HG03139 (cell line): ENCODE measurements around the gene RCOR2.
"Not testable (repeated sequence)": the region's sequence is repeated elsewhere in the genome, so short reads cannot be mapped to it uniquely, and the experiment has no call there.

Experiments used
- ATAC-seq: cut with Tn5 transposase; IDR thresholded peaks from one replicate; pipeline ENCODE4 v1.9.1; 2021; ENCODE audit not compliant: unreplicated experiment

Gene RCOR2

GRCh38 chr11:63879598-63880402, 37.2 kb downstream of the RCOR2 start:
- no peak for ATAC-seq

GRCh38 chr11:63877658-63878241, 39.2 kb downstream of the RCOR2 start:
- no peak for ATAC-seq

- ATAC-seq, result no peak
These were observed 40.3 kb downstream of the RCOR2 start for GRCh38 chr11:63876616-63877015.

- no peak for ATAC-seq
These were observed 41.4 kb downstream of the RCOR2 start for GRCh38 chr11:63875506-63876065.

- ATAC-seq, result no peak
These were observed 42.5 kb downstream of the RCOR2 start for GRCh38 chr11:63874511-63874910.

GRCh38 chr11:63873311-63873710, 43.7 kb downstream of the RCOR2 start:
- ATAC-seq, result no peak

DNA sequence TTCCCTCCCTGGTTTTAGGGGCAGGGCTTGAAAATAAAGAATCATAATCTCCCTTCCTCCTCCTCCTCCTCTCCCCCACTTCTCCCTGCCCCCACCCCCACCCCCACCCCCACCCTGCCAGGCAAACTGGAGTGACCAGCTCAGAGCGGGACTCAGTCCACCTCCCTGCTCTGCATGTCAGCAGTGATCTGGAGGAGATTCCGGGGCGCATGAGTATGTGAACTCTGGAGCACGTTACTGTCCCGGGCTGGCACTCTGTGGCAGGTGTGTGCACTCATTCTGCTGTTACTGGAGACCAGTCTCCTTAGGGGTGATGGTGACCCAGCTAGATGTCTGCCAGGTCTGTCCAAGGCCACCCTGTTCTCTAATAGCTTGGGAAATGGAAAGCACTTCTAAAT, 44.2 kb downstream of the RCOR2 start:
- ATAC-seq, result no peak

DNA sequence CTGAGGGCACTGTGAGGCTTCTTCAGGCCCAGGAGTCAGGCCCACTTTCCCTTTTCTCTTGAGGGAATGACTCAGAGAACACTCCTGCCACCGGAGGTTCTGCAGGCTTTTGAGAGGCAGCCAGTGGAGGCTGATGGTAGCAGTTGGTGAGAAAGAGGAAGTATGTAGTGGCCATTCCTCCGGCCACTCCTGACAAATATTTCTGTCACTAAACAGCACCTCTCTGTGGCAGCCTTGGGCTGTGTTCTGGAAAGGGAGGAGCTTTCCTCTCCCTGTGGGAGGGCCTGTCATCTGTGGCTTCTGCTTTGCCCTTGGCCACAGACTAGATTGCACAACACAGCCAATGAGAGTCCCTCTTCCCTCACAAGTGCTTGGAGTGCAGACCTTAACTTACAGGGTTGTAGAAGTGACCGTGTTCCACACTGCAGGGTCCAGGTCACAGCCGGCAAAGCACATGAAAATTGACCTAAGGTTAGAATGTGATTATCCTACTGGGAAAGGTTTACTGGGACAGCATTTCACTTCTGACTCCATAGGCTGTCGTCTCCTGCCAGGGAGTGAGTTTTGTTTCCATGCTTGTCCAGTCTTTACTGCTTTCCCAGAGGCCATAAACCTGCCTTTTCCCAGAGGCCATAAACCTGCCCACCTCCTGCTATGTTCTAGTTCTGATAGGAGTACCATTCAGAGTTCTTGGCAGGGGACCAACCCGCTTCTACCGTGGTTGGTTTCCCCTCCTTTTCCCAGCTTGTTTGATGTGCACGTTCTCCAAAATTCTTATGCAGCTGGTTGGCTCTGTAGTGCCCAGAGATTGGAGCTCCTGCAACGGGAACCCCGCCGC, 44.8 kb downstream of the RCOR2 start:
- peak; percentile 91 for ATAC-seq

GRCh38 chr11:63870351-63871140, 46.4 kb downstream of the RCOR2 start:
- no peak for ATAC-seq

DNA sequence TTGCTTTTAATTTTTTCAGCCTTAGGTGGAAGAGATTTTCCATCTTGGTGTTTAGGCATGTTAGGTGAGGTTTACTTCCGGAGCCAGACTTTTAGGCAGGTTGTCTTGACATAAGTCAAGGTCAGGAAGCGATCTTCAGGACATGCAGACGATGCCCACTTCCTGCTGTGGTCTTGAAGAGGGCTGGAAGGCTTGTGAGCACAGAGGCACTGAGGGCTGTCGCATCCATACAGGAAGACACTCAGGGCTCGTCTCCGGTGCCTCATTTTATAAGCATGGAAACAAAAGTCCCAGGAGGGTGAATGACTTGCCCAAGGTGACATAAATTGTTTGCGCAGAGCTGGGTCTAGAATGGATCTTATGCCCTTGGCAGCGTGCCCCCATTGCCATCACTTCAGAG, 47.3 kb downstream of the RCOR2 start:
- no peak for ATAC-seq

- ATAC-seq, result no peak
These were observed 47.8 kb downstream of the RCOR2 start for GRCh38 chr11:63869171-63869591.

- ATAC-seq, result no peak
These were observed 48.4 kb downstream of the RCOR2 start for GRCh38 chr11:63868399-63869064.

DNA sequence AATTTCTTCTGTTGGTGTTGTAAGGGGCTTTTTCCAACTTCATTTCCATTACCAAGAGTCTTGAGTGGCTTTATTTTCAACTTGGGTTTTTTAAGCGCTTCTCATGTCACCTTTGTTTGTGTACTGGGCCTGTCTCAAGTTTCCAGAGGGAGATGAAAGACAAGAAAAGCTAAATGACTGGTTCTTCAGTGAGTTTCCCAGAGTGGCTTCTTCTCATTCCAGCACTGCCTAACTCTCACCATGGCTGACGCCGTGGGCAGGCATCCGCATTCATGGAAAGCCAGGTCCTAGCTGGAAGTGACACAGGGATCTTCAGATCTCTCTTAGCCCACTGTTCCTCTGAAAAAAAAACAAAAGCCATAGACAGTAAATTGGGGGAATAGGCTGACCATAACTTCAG, 49.5 kb downstream of the RCOR2 start:
- ATAC-seq, result no peak

- no peak for ATAC-seq
These were observed 50.8 kb downstream of the RCOR2 start for GRCh38 chr11:63866211-63866610.

- not testable (repeated sequence) for ATAC-seq
These were observed 53.3 kb downstream of the RCOR2 start for GRCh38 chr11:63863620-63864019.

DNA sequence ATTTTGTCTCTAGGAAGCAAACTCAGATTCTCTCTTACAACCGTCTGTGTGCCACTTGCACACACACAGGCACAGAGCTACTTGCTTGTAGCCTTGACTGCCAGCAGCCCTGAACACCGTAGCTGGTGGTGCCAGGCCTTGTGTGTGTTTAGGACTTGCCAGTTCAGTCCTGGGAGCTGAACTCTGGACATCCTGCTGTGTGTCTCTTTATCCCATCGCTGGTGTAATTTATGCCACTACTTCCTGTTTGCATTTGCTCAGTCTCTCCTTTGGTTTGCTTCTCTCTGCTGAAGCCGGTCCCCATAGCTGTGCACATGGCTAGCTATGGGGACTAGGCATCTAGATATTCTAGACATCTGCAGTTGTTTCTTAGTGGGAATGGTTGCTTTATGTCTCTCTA, 54.0 kb downstream of the RCOR2 start:
- no peak for ATAC-seq
